Measurements from ENCODE around the gene HIVEP3.

- TF ChIP-seq CTCF (IDR thresholded peaks at IDR 0.05): no peak
- TF ChIP-seq POLR2AphosphoS5 (IDR thresholded peaks at IDR 0.05; ENCODE audit: low read depth, low read length): no peak
- TF ChIP-seq SIN3A (IDR thresholded peaks at IDR 0.05; ENCODE audit: borderline replicate concordance, insufficient read depth, low read depth, low read length): no peak
- no peak for TF ChIP-seq REST (IDR thresholded peaks at IDR 0.05; ENCODE audit: insufficient read depth in 1 of 2, low read depth in 2 of 2, low read length in 1 of 2)
- no peak for TF ChIP-seq TCF7L2 (IDR thresholded peaks at IDR 0.05; ENCODE audit: low read depth, low read length)
Observed at GRCh38 chr1:41564741-41565475, 353.8 kb downstream of the HIVEP3 start.

Data from Panc1 (cell line).